ENCODE measurements around the gene TPPP. TPM values are rescaled to one million over a fixed set of nuclear protein-coding genes. Genes with fewer than 3 reads are reported as not detected.

Gene TPPP
- total and polyA plus RNA-seq, 7 donors: 0.60 to 15.5 (median 7.1) TPM

DNA sequence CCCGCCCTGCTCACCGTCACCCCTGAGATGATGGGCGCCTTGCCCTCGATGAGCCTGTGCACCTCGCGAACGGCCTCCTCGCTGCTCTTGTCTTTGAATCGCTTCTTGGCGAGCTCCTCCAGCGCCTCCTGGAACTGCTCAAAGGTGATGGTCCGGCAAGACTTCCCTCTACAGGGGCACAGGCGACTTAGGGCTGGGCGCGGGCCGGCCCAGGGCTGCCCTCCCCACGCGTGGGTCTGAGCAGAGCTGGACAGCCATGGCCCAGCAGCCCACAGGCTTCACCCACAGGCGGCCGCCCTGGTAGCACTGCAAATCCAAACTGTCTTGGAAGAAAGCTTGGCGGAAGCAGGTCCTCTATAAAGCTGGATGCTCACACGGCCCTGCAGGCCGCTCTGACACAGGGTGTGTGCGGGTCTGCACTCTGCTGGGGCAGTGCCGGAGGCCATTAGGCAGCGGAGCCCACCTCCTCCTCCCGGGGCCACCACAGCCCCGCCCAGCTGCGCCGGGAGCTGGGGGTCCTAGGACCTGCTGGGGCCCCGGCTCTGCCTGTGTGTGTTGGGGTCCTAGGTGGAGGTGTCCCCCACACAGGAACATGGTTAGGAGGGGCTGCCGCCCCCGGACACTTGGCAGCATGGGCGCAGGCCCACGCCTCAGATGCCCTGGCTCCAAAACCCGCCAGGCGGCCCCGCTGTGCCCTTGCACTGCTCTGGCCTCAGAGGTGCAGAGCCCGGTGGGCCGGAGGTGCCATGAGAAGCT lies 27.0 kb downstream of the TPPP start:
- DNase-seq: peak; percentile 57
- H3K36me3 ChIP-seq: peaks cover 15 to 42% (median 29%) of the 10 kb centered on the region in 4 donors
- WGBS, 2 donors: 94 to 96% methylated on average over 40 of the region's 40 CpGs
- no peak overlapping the region for H3K4me3 ChIP-seq
- no peak overlapping the region for H3K27ac ChIP-seq
- TF ChIP-seq POLR2A (IDR thresholded peaks at IDR 0.05): no peak
- TF ChIP-seq POLR2AphosphoS5 (IDR thresholded peaks at IDR 0.05): no peak
- intact Hi-C loops (cut with DNase I): no loop called here
- H3K4me1 ChIP-seq: peaks cover 0 to 28% (median 15%) of the 10 kb centered on the region in 4 donors
- H3K9me3 ChIP-seq: no peaks in the 10 kb centered on the region
- no peaks in the 10 kb centered on the region for H3K27me3 ChIP-seq

DNA sequence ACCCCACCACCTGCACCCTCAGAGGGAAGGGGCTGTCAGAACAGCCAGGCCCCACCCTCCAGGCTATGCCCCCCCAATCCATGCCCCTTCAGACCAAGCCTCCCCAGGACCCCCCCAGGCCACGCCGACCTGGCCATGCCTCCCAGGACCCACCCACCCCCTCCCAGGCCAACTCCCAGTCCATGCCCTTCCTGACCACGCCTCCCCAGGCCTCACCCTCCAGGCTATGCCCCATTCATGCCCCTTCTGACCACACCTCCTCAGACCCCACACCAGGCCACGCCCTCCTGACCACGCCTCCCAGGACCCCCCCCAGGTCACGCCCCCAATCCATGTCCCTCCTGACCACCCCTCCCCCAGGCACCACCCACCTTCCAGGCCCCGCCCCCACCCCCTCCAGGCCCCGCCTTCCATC lies 27.6 kb downstream of the TPPP start:
- WGBS, 2 donors: 52 to 81% methylated on average over 8 of the region's 8 CpGs
- Histone ChIP-seq H3K4me3 (no peak overlapping the region), H3K4me1 (peaks cover 0 to 22% (median 14%) of the 10 kb centered on the region in 4 donors), H3K9me3 (no peaks in the 10 kb centered on the region), H3K27me3 (no peaks in the 10 kb centered on the region), H3K36me3 (peaks cover 15 to 47% (median 29%) of the 10 kb centered on the region in 4 donors), H3K27ac (no peak overlapping the region)
- peak; percentile 56 for DNase-seq
- intact Hi-C loops (cut with DNase I): no loop called here
- TF ChIP-seq POLR2A (IDR thresholded peaks at IDR 0.05): no peak
- no peak for TF ChIP-seq POLR2AphosphoS5 (IDR thresholded peaks at IDR 0.05)
- TF ChIP-seq, protein P1, sequence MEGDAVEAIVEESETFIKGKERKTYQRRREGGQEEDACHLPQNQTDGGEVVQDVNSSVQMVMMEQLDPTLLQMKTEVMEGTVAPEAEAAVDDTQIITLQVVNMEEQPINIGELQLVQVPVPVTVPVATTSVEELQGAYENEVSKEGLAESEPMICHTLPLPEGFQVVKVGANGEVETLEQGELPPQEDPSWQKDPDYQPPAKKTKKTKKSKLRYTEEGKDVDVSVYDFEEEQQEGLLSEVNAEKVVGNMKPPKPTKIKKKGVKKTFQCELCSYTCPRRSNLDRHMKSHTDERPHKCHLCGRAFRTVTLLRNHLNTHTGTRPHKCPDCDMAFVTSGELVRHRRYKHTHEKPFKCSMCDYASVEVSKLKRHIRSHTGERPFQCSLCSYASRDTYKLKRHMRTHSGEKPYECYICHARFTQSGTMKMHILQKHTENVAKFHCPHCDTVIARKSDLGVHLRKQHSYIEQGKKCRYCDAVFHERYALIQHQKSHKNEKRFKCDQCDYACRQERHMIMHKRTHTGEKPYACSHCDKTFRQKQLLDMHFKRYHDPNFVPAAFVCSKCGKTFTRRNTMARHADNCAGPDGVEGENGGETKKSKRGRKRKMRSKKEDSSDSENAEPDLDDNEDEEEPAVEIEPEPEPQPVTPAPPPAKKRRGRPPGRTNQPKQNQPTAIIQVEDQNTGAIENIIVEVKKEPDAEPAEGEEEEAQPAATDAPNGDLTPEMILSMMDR (IDR thresholded peaks at IDR 0.05): no peak
- no peak for TF ChIP-seq EP300 (IDR thresholded peaks at IDR 0.05)

DNA sequence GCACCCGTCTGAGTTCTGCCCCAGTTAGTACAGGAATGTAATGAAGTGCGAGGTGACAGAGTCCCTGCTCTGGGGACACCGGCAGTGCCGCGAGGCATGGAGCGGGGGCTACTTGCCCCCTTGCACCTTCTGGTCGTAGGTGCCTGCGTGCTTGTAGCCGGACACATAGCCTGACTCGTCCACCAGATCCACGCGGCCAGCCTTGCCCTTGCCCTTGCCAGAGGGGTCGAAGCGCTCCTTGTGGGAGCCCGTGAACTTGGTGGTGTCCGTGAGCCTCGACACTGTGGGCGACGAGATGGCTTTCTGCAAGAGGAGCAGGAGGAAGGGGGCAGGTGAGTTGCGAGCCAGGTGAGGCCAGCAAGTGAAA lies 28.2 kb downstream of the TPPP start:
- peak; percentile 46 for DNase-seq
- H3K4me3 ChIP-seq: no peak overlapping the region
- peaks cover 0 to 17% (median 11%) of the 10 kb centered on the region in 4 donors for H3K4me1 ChIP-seq
- H3K27ac ChIP-seq: no peak overlapping the region
- WGBS, 2 donors: 94 to 97% methylated on average over 20 of the region's 20 CpGs
- H3K36me3 ChIP-seq: peaks cover 15 to 53% (median 29%) of the 10 kb centered on the region in 4 donors
- intact Hi-C loops (cut with DNase I): no loop called here
- no peaks in the 10 kb centered on the region for H3K9me3 ChIP-seq
- no peaks in the 10 kb centered on the region for H3K27me3 ChIP-seq
- TF ChIP-seq EP300 (IDR thresholded peaks at IDR 0.05): no peak
- TF ChIP-seq POLR2AphosphoS5 (IDR thresholded peaks at IDR 0.05): no peak

DNA sequence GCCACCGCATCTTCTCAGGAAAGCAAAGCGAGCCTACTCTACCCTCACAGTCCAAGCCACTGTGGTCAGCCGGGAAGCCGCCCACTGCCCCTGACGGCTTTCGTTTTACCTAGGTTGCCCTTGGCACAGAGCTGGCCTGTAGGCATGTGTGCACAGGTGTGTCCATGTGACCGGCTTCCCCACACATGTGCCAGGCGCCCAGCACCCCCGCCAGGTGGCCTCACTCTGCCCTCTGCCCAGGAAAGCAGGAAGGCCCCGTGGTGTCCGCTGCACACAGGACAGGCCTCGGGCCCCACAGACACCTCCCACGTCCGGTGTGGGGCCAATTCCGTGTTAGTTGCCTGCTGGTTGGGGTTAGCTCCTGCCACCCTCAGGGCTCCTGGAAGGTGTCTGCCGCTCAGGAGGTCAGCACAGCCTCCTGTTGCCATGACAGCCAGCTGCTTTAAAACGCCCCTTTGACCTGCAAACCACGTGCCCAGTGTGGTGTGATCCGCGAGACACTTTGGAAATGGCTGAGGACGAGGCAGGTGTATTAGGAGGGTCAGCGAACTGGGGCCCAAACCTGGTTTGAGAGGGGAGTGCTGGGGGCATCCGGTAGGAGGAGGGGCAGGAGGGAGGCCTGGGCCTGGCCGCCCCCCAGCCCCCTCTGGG lies 28.7 kb downstream of the TPPP start:
- 30 to 82% methylated on average over 24 of the region's 24 CpGs for WGBS, 2 donors
- peaks cover 20 to 58% (median 29%) of the 10 kb centered on the region in 4 donors for H3K36me3 ChIP-seq
- H3K9me3 ChIP-seq: no peaks in the 10 kb centered on the region
- H3K4me3 ChIP-seq: no peak overlapping the region
- peaks cover 0 to 12% (median 8%) of the 10 kb centered on the region in 4 donors for H3K4me1 ChIP-seq
- TF ChIP-seq, protein P1 (IDR thresholded peaks at IDR 0.05): no peak
- TF ChIP-seq POLR2AphosphoS5 (IDR thresholded peaks at IDR 0.05) (no peak), POLR2A (IDR thresholded peaks at IDR 0.05) (no peak), EP300 (IDR thresholded peaks at IDR 0.05) (no peak)
- no peak overlapping the region for H3K27ac ChIP-seq
- peak; percentile 60 for DNase-seq
- H3K27me3 ChIP-seq: no peaks in the 10 kb centered on the region
- intact Hi-C loops (cut with DNase I): no loop called here

DNA sequence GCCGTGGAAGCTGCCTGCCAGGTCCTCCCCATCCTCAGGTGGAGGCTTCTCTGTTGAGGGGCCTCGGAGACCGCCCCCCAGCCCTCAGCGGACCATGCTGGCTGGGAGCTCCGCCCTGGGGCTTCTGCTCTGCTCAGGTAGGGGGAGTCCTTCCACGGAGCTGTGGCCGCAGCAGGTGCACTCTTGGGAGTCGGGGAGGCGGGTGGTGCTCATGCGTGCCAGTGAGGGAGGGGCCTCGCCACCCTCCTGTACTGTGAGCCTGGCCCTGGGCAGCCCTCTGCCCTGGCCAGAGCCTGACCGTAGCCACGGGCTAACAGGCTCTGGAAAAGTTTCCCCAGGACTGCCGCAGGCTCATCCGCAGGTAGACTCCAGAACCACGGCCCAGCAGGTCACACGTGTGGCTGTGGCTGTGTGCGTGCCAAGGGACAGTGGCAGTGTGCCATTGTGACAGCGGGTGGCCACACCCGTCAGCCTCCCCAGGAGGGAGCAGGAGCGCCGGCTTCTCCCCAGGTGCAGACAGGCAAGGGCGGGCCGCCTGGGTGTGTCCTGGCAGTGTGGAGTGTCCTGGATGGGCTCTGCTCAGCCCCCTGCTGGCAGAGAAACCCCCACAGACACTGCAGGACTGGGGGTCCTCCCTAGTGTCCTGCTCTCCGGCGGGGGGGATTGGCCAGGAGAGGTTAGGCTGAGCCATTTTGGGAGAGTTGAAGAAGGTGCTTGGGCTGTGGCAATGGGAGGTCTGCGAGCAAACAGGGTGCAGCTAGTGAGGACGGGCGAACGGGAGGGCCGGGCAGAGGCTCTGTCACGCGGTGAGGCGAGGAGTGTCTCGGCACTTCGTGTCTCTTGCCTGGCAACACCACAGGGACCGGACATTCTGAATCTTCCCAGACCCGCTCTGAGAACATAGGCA lies 29.5 kb downstream of the TPPP start:
- Histone ChIP-seq H3K9me3 (no peaks in the 10 kb centered on the region), H3K4me3 (no peak overlapping the region), H3K27ac (no peak overlapping the region), H3K36me3 (peaks cover 21 to 65% (median 29%) of the 10 kb centered on the region in 4 donors), H3K4me1 (peaks cover 0 to 5% (median 2%) of the 10 kb centered on the region in 4 donors), H3K27me3 (no peaks in the 10 kb centered on the region)
- peak; percentile 57 for DNase-seq
- intact Hi-C loops (cut with DNase I): no loop called here
- 27 to 84% methylated on average over 38 of the region's 38 CpGs for WGBS, 2 donors
- TF ChIP-seq EP300 (IDR thresholded peaks at IDR 0.05): no peak
- no peak for TF ChIP-seq POLR2AphosphoS5 (IDR thresholded peaks at IDR 0.05)
- TF ChIP-seq POLR2A (IDR thresholded peaks at IDR 0.05): no peak
- TF ChIP-seq, protein P1 (IDR thresholded peaks at IDR 0.05): peak in 1 of 4 experiments; percentile 8
